DND-41 (cell line): ENCODE measurements around the gene CCSAP.
"Not testable (repeated sequence)": the region's sequence is repeated elsewhere in the genome, so short reads cannot be mapped to it uniquely, and the experiment has no call there.

ENCODE experiments used
- ATAC-seq: fragments of 200-7000 bp; cut with Tn5 transposase; 3 replicates; pipeline ENCODE4 v1.9.1; 2021; ENCODE audit warnings: low read depth; ENCODE audit not compliant: insufficient read depth
- DNase-seq: peaks from one replicate; pipeline ENCODE4 v3.0.0-alpha.2; 2020
- H2AFZ ChIP-seq: 2 replicates; pipeline ENCODE4 v1.6.0; 2012; ENCODE audit warnings: low read depth, low read length
- H3K27ac ChIP-seq: 2 replicates; pipeline ENCODE4 v1.5.1; 2012; ENCODE audit warnings: low read length, inconsistent platforms
- H3K27me3 ChIP-seq: fragments of 200-600 bp; sonication (generic); 2 replicates; pipeline ENCODE4 v1.6.0; 2012; ENCODE audit warnings: low read length, mild to moderate bottlenecking, inconsistent platforms; ENCODE audit not compliant: insufficient read depth, poor library complexity
- H3K36me3 ChIP-seq: 2 replicates; pipeline ENCODE4 v1.5.1; 2012; ENCODE audit warnings: low read length, inconsistent platforms; ENCODE audit not compliant: insufficient read depth
- H3K4me1 ChIP-seq: 2 replicates; pipeline ENCODE4 v1.5.1; 2012; ENCODE audit warnings: mild to moderate bottlenecking, low read length; ENCODE audit not compliant: insufficient read depth
- H3K4me2 ChIP-seq: 2 replicates; pipeline ENCODE4 v1.6.0; 2012; ENCODE audit warnings: mild to moderate bottlenecking, moderate library complexity, low read length, inconsistent platforms; ENCODE audit not compliant: insufficient read depth
- H3K4me3 ChIP-seq, 2 experiments: fragments of 200-600 bp in 1 of 2; shearing (Covaris generic) in 1 of 2; 2 replicates each; pipeline ENCODE4 v1.5.1; 2012 to 2016; ENCODE audit warnings: inconsistent platforms in 2 of 2, low read length in 2 of 2, mild to moderate bottlenecking in 2 of 2, low read depth in 1 of 2, moderate library complexity in 1 of 2
- H3K79me2 ChIP-seq: 2 replicates; pipeline ENCODE4 v1.6.0; 2012; ENCODE audit warnings: low read length, inconsistent platforms; ENCODE audit not compliant: insufficient read depth
- H3K9ac ChIP-seq: 2 replicates; pipeline ENCODE4 v1.6.0; 2012; ENCODE audit warnings: low read depth, mild to moderate bottlenecking, inconsistent platforms, low read length, moderate library complexity
- H3K9me3 ChIP-seq: 2 replicates; pipeline ENCODE4 v1.5.1; 2012; ENCODE audit warnings: low read length, moderate library complexity, mild to moderate bottlenecking, inconsistent platforms; ENCODE audit not compliant: insufficient read depth, severe bottlenecking
- H4K20me1 ChIP-seq: 2 replicates; pipeline ENCODE4 v1.6.0; 2012; ENCODE audit warnings: low read length; ENCODE audit not compliant: insufficient read depth
- CTCF ChIP-seq: IDR thresholded peaks from 2 replicates; pipeline ENCODE4 v1.5.1; 2012; ENCODE audit warnings: borderline replicate concordance, low read length, moderate library complexity, mild to moderate bottlenecking; ENCODE audit not compliant: poor library complexity, severe bottlenecking; ENCODE audit errors: extremely low read depth
- EZH2 ChIP-seq: IDR thresholded peaks from 3 replicates; pipeline ENCODE4 v1.6.1; 2012; ENCODE audit warnings: borderline replicate concordance, low read depth, mild to moderate bottlenecking, moderate library complexity, low read length, inconsistent platforms; ENCODE audit not compliant: severe bottlenecking

CCSAP gene

GRCh38 chr1:229378586-229379367 lies 35.9 kb upstream of the CCSAP start:
- Histone ChIP-seq H4K20me1 (no peaks in the 10 kb centered on the region), H3K36me3 (no peaks in the 10 kb centered on the region), H3K4me3 (no peak overlapping the region), H3K4me2 (no peak overlapping the region), H3K27ac (no peak overlapping the region), H3K9ac (no peak overlapping the region), H2AFZ (no peak overlapping the region), H3K4me1 (no peaks in the 10 kb centered on the region), H3K79me2 (no peaks in the 10 kb centered on the region), H3K27me3 (peaks cover 8% of the 10 kb centered on the region), H3K9me3 (no peaks in the 10 kb centered on the region)
- ATAC-seq (no peak), DNase-seq (no peak)
- TF ChIP-seq EZH2 = no peak
- TF ChIP-seq CTCF = peak; percentile 25

GRCh38 chr1:229378035-229378434 lies 35.2 kb upstream of the CCSAP start:
- not testable (repeated sequence) for H3K79me2 ChIP-seq, DNase-seq, H2AFZ ChIP-seq, H3K4me3 ChIP-seq, ATAC-seq, H3K4me2 ChIP-seq, H3K9me3 ChIP-seq, H3K36me3 ChIP-seq, H3K4me1 ChIP-seq, H3K27ac ChIP-seq, H3K27me3 ChIP-seq, H3K9ac ChIP-seq, H4K20me1 ChIP-seq

- Histone ChIP-seq H3K36me3 (no peaks in the 10 kb centered on the region), H3K9me3 (no peaks in the 10 kb centered on the region), H2AFZ (no peak overlapping the region), H4K20me1 (no peaks in the 10 kb centered on the region), H3K4me2 (no peak overlapping the region), H3K27ac (no peak overlapping the region), H3K79me2 (no peaks in the 10 kb centered on the region), H3K9ac (no peak overlapping the region), H3K4me1 (no peaks in the 10 kb centered on the region), H3K4me3 (no peak overlapping the region), H3K27me3 (peaks cover 8% of the 10 kb centered on the region)
- no peak for DNase-seq
- TF ChIP-seq EZH2 (no peak), CTCF (no peak)
- no peak for ATAC-seq
These were observed 34.6 kb upstream of the CCSAP start for GRCh38 chr1:229377429-229377828.

- Histone ChIP-seq H3K36me3 (no peaks in the 10 kb centered on the region), H3K79me2 (no peaks in the 10 kb centered on the region), H2AFZ (no peak overlapping the region), H3K4me3 (no peak overlapping the region), H3K4me1 (no peaks in the 10 kb centered on the region), H4K20me1 (no peaks in the 10 kb centered on the region), H3K9me3 (no peaks in the 10 kb centered on the region), H3K27me3 (peaks cover 8% of the 10 kb centered on the region), H3K4me2 (no peak overlapping the region), H3K9ac (no peak overlapping the region), H3K27ac (no peak overlapping the region)
- TF ChIP-seq CTCF (no peak), EZH2 (no peak)
- ATAC-seq (no peak), DNase-seq (no peak)
These were observed 33.7 kb upstream of the CCSAP start for GRCh38 chr1:229376521-229376920.
